Fibroblast of the conjunctiva (primary cell): ENCODE measurements around the gene LINC00237.

ENCODE experiments used
- DNase-seq: peaks from one replicate; pipeline ENCODE4 v3.0.0-alpha.2; 2010; ENCODE audit warnings: low read depth

LINC00237 gene

GRCh38 chr20:21125072-21125848 is 19.1 kb upstream of the LINC00237 start:
- no peak for DNase-seq

DNA sequence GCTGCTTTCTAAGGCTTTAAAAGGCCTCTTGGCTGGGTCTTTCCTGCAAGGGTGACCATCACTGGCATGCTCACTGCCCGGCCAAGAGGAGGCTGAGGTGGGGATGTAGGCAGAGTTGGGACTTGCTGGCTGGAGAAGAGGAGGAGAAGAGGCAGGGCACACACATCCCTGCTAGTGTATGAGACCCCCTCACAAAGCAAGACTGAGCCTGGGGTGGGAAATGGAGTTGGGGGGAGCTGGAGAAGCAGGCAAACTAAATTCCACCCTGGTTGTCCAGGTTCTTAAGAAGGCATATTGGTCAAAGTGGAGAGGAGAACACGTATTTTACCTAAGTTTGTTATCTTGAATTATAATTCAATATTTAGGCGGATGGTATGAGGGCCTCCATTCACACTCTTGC is 18.0 kb upstream of the LINC00237 start:
- DNase-seq: no peak

DNA sequence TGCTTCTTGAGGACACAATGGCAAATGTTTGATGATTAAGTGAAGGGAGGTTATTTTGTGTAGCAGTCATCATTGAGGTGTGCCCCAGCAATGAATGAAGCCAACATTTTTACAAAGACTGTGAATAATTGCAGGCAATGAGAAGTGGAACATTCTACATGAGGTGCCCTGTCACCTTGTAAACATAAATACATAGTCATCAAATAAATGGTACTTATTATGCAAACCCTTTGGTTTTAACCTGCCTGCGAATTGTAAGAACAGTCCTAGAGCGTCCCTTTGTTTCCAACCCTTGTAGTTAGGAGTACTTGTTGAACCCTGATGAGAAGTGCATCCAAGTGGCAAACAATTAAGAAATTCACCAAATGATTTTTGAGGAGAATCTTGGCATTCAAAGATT is 12.6 kb upstream of the LINC00237 start:
- no peak for DNase-seq

GRCh38 chr20:21118138-21118537 is 12.0 kb upstream of the LINC00237 start:
- DNase-seq: no peak

DNA sequence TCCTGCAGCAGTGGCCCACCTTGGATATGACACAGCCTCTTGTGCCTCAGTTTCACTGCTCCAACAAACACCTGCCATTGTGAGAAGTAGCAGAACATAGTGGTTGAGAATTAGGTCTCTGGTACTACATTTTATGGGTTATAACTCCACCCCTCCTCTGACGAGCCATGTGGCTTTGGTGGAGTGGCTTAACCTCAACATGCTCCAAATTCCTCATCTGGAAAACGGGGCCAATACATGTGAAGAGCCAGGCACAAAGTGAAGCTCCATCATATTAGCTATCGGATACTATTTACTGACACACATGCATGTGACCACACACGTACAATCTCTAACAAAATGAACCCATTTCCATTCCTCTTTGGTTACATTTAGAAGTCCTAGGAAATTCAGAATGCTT is 11.4 kb upstream of the LINC00237 start:
- no peak for DNase-seq

DNA sequence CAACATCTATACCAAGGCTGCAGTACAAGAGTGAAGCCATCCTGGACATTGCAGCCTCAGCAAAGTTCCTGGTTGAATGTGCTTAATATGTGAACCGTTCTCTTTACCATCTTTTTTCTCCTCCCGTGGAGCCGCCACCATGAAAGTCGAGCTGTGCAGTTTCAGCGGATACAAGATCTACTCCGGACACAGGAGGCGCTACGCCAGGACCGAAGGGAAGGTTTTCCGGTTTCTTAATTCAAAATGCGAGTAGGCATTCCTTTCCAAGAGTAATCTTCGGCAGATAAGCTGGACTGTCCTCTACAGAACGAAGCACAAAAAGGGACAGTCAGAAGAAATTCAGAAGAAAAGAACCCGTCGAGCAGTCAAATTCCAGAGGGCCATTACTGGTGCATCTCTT is 8.4 kb upstream of the LINC00237 start:
- no peak for DNase-seq

- no peak for DNase-seq
These were observed 7.5 kb upstream of the LINC00237 start for GRCh38 chr20:21113697-21114096.

DNA sequence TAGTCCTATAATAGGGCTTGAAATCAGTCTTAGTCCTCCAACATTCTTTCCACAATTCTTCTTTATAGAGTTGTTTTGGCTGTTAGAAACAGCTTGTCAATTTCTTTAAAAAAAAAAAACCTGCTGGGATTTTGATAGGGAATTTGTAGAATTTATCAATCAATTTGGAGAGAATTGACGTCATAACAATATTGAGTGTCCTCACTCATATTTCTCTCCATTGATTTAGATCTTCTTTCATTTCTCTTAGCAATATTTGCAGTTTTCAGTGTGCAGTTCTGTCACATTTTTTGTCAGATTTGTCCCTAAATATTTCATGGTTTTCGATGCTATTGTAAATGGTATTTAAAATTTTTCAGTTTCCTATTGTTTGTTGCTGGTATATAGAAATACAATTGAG is 5.3 kb upstream of the LINC00237 start:
- DNase-seq: no peak

DNA sequence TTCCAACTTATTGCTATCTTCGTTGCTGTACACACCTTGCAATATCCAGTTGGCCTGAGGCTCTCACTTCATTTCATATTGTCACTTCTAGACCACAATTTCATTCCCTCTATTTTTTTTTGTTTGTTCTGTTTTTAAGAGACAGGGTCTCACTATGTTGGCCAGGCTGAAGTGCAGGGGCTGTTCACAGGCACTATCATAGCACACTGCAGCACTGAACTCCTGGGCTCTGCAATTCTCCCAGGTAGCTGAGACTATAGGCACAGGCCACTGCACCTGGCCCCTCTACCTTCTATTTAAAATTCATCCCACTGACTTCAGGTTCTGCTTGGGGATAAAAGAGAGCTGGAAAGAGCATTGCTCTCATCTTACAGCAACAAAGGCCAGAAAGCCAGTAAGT is 4.7 kb upstream of the LINC00237 start:
- DNase-seq: no peak

- DNase-seq: no peak
These were observed 3.0 kb upstream of the LINC00237 start for GRCh38 chr20:21109144-21109543.

- DNase-seq: no peak
These were observed 558 bp downstream of the LINC00237 start for GRCh38 chr20:21105429-21106170.

DNA sequence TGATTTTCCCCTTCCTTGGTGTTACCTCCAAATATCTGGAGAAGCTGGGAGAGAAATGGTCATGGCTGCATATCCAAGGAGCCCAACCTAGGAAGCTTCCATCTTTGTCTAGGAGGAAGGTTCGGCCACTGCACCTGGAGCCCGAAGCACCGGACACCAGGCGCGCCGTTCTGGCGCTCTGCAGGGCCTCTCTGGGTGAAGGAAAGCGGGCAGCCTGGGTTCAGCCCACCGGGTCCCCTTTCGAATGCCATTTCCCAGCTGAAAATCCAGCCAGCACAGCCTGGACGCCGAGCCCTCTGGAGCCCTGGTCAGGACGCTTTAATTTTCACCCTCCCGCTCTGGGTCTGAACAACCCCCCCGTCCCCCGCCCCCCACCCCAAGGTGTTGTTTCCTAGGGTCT is 1.2 kb downstream of the LINC00237 start:
- no peak for DNase-seq

DNA sequence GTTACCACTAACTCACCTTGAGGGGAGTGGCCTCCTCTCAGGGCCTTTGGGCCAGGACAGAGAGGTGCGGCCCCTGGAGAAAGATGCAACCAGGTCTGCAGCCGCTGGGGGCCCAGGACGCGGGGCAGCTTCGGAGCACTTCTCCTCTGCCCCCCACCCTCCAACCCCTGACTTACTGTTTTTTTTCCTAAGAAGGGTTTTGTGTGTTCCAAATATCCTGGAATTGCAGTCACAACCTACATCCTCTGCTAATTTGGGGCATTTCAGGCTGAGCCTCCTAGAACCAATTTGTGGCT is 1.7 kb downstream of the LINC00237 start:
- no peak for DNase-seq

DNA sequence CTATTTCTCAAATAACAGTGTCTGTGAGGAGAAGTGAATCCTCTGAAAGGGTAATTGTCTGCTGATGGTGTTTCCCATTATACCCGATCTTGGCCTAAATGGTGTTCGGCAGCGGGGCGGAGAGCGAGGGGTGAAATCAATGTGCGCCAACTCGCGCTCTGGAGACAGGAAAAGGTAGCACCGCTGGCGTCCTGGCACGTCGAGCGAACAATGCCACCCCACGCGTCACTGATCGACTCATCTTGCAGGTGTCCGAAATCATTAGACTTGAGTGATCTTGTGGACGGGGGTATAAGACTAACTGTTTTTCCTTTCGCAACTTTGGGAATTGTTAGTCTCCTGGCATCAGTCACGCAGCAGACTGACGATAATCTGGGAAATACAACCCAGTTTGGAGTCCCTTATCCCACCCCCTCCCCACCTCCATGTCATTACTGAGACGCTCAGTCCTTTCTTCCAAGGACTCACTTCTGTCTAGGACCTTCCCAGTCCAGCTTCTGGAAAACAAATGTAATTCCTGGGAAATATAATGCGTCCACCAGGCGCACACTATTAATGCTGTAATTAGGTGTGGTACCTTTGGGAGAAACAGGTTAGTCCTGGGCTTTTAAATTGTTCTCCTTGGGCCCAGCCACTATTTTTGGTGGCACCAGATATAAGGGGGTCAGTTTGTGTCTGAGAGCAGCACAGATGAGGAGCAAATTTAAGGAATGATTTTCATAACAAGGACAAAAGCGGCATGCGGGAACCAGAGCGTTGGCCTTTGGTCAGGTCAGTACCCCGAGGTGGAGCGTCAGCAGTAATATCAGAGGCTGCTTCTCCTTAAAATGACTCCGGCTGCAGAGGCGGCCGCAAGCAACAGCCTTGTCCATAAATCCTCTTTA is 2.3 kb downstream of the LINC00237 start:
- DNase-seq: no peak

DNA sequence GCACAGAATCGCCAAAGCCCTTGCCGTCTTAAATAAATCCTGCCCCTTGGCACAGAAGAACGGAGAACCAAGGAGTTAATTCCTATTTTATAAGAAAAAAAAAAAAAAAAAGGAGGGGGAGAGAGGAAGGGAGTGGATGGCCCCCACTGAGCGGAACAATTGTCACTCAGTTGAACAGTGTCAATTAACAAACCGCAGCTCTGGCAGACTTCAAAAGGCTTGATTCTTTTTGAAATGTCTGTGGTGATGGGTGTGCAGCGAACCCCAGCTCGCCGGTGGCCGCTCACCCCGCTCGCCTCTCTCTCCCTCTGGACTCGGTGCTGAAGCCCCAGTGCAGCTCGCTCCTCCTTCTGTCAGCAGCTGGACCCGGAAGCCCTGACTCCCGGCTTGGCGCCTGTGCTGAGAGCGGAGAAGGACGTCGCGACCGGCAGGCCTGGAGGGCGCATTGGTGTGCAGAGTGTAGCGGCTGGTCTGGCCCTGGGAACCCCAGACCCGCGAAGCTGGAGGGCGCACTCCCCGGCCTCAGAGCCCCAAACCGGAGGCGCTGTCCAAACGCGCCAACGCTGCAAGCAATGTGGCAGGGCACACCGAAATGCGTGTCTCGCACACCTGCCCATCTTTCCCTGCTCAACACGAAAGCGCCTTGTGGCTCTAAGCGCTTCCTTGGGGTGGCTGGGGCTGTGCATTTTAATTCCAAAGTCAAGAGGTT is 3.4 kb downstream of the LINC00237 start:
- DNase-seq: no peak

GRCh38 chr20:21101932-21102575 is 4.1 kb downstream of the LINC00237 start:
- no peak for DNase-seq

GRCh38 chr20:21101453-21101931 is 4.7 kb downstream of the LINC00237 start:
- DNase-seq: no peak

GRCh38 chr20:21100578-21101452 is 5.3 kb downstream of the LINC00237 start:
- peak; percentile 47 for DNase-seq

- DNase-seq: no peak
These were observed 6.2 kb downstream of the LINC00237 start for GRCh38 chr20:21099751-21100577.
